GM19395 (cell line): ENCODE data around the gene PTOV1.
A peak's percentile ranks its signal among the peaks of the same experiment; 100 is the strongest.

Experiments
- ATAC-seq: cut with Tn5 transposase; IDR thresholded peaks from one replicate; pipeline ENCODE4 v1.9.1; 2021; ENCODE audit warnings: mild to moderate bottlenecking, moderate library complexity; ENCODE audit not compliant: unreplicated experiment

The PTOV1 gene

DNA sequence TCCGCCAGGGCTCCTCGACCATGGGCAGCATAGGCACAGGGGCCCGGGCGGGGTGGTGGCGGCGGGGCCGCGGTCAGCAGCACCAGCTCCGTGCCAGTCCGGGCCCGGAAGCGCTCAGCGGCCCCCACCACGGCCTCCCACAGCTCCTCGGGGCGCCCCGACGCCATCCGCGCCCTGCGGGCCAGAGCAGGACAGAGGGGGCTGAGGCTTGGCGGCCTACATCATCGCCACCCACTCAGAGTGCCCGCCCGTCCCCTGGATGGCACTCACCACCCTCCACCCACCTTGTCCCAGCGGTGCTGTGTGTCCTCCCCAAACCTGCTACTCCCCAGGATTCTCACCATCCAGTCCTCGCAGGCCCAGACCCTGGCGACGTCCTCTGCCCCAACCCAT, 22.2 kb downstream of the PTOV1 start:
- no peak for ATAC-seq

DNA sequence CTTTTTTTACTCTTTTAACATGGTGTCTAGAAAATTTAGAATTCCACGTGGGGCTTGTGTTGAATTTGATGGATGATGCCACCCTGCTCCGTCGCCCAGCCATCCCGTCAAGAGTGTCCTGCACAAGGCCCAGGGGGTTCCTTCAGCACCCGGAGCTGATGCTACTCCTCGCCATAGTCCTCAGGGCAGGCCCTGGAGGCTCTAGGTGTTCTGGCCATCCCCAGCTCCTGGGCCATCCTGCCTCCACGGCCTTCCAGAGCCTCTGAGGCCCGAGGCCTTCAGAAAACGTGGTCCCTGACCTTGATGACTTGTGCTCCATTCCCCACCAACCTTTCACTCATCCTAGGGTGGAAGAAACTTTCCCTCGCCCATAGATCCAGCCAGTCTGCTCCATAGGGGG, 22.9 kb downstream of the PTOV1 start:
- no peak for ATAC-seq

DNA sequence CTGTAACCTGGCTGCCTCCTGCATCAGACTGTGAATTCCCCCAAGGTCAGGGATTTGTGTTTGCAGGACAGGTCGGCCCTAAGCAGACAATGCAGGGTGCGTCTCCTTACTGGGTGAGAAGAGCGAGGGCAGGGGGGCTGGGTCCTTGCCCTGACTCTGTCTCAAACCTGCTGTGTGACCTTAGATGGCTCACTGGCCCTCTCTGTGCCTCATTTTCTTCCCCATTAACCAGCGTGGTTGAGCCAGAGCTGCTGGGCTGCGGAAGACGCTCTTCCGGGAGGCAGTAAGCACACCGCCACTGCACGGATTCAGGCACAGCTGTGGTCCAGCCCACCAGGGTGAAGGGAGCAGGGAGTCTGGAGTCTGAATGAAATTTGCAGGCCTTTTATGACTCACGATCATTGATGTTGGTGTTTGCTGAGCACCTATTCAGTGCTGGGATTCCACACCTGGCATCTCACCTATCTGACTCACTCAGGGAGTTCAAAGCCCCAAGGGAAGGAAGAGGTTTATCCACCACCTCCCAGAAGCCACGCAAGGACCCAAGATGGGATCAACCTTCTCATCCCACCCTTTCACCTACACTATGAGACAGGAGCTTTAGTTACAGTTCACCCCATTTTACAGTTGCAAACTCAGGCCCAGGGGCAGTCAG, 23.7 kb downstream of the PTOV1 start:
- ATAC-seq, result no peak

DNA sequence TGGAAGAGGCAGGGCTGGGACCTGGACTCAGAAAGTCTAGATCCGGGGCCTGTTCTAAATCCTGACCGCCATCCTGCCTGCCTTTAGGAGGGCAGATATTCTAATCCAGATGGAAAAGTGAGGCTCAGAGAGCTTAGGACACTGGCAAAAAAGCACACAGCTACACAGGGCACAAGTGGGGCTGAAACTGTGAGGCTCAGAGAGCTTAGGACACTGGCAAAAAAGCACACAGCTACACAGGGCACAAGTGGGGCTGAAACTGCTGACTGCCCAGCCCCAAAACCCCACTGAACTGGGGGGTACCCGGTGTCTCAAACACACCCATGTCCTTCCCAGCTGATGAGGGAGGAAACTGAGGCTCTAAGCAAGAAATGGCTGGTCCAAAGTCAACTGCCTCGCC, 24.2 kb downstream of the PTOV1 start:
- no peak for ATAC-seq

DNA sequence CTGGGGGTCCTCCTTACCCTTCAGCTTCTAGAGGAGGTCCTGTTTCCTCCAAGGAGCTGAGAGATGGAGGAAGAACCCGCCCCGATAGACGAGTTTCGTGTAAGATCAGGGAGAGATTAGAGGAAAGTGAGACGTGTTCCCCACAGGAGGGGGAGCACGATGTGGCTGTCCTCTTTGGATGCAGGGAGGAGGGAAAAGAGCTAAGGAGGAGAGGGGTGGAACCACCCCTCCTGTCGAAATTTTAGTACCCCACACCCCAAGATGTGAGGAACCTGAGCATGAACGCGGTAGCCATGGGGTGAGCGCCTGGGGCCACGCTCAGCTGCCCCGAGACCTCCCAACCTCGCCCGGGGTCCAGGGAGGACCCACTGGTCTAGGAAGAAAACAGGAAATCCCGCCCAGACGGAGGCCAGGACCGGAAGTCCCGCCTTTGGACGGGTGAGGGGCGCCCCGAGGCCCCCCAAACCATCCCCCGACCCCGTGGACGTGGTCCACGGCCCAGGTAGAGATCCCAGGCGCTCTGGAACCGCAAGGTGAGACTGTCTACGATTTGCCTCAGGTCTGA, 25.0 kb downstream of the PTOV1 start:
- no peak for ATAC-seq

DNA sequence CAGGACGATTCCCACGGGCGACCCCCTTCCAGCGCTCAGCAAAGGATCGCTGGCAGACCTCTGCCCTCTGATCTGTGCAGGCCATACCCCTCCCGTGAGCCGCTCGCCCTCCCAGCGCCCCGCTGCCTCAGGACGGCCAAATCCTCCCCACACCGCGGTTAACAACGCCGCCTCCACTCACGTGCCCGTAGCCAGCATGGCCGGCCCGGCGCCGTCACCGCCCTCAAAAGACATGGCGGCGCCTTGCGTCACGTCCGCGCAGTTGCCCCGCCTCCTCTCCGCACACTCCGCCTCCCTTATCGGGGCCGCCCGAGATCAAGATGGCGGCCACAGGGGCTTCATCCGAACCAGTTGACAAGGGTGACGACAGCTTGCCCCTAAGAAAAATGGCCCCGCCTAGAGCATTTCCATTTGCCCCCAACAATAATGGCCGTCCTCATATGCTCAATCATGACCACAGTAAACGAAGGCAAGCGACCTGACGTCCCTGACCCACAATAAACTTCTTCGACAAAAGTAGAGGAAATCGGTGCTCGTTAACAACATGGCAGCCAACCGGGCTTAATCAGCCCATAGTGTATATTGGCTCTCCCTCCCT, 25.6 kb downstream of the PTOV1 start:
- ATAC-seq, result peak; percentile 48

DNA sequence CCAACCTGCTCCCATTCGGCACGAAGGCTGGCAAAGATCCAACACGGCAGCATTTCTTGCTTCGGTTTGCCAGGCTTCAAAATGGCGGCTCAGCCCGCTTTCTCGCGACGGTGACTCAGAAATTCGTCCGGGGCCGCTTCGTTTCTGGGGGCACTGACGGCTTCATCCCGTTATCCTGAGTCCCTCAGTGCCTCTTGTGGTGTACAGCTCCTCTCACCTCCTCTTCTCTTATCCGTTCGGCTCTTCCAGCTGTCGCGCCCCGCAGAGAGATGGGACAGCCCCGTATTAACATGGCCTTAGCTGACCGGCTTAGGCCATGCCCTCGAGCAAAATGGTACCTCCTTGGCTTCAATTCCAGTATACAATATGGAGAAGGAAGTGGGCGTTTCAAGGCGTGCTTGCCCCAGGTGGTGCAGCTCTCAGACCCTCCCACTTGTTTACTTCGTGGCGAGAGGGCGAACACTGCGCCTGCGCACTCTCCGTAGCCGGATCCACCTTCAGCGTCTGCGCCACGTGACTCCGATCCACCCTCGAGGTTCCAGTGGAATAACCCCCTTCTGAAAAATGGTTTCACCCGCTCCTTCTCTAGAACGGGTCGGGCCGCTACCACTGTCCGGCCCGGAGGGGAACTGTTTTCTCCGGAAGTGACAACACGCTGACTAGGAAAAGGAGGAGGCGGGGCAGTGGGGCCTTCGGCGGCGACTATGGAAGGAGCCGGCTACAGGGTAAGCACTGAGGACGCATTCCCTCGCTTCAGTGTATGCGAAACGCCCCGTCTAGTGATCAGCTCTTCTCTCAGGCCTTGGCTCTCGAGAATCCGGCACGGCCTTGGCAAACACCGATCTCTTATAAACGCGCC, 26.3 kb downstream of the PTOV1 start, which contains the start of the genes AKT1S1 and TBC1D17:
TSS of gene AKT1S1 (minus strand) at position 336 of the 859 bp plus-strand sequence. CDS start 4,060 bp downstream, outside the sequence.
TSS of gene TBC1D17 (plus strand) at position 683 of the 859 bp plus-strand sequence. CDS start at position 705, 22 bp downstream.
- peak; percentile 67 for ATAC-seq

DNA sequence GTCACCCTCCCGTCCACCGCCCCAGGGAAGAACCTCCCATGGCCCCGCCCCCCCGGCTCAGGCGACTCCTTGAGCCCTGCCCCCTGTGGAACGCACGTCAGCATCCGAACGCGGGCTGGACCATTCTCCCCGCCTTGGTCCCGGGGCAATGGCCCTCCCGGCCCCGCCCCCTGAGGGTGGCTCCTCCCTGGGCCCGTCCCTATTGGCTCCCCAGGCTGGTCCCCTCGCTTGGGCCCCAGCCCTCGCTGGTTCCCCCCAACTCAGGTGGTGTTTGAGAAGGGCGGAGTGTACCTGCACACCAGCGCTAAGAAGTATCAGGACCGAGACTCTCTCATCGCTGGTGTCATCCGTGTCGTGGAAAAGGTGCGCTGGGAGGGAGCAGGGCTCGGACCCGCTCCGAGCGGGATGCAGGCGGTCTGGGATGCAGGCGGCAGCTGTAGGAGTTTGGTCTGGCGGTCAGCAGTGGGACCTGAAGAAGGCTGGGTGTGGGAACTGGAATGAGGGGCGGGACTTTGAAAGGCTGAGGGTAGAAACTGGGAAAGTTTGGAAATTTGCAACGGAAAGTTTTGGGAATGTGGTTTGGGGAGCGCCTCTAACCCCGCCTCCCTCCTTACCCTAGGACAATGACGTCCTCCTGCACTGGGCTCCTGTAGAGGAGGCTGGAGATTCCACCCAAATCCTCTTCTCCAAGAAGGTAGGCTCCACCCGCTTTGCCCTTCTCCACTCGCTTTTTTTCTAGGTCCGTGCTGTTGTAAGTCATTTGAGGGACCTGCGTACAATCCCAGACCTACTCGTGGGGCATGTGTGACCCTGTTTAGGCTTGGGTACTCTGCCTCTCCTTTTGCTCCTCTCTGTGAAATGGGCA, 27.2 kb downstream of the PTOV1 start:
- ATAC-seq, result peak; percentile 37

DNA sequence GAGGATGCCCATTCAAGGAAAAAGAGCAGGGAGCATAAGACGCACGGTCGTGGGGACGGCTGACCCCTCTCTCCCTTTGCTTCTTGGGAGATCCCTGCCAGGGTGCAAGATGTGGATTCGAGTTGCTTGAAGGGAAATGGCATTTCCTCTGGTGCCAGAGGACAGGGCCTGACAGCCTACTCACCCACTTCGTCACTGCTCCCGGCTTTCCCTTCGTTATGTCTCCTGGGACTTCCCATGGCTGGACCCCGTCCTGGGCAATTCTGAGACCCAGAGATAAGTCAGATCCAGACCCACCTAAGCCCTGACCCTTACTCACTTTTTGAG, 27.7 kb downstream of the PTOV1 start:
- no peak for ATAC-seq

DNA sequence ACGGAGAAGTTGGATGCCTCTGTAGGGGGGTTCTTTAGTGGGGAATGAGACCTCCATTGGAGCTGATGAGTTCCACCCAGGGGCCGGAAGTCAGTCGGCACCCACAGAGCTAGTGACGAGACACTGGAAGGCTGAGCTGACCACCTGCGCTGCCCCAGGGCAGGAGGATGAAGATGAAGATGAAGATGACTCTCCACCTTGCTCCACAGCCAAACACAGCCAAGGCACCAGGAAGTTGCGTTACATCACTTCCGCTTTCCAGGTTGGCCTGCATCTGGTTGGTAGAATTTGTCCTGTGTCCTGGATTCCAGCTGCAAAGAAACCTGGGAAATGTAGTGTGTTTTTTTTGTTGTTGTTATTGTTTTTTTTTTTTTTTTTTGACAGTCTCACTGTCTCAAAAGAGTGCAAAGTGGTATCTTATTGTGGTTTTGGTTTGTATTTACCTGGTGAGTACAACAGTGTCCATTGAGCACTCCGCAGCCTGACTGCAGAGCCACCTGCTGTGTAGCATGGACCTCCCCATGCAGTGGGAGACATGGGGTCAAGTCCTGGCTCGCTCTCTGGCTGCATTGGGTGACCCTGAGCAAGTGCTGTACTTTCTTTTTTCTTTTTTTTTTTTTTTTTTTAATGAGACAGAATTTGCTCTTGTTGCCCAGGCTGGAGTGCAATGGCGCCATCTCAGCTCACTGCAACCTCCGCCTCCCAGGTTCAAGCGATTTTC, 28.4 kb downstream of the PTOV1 start:
- ATAC-seq, result no peak

DNA sequence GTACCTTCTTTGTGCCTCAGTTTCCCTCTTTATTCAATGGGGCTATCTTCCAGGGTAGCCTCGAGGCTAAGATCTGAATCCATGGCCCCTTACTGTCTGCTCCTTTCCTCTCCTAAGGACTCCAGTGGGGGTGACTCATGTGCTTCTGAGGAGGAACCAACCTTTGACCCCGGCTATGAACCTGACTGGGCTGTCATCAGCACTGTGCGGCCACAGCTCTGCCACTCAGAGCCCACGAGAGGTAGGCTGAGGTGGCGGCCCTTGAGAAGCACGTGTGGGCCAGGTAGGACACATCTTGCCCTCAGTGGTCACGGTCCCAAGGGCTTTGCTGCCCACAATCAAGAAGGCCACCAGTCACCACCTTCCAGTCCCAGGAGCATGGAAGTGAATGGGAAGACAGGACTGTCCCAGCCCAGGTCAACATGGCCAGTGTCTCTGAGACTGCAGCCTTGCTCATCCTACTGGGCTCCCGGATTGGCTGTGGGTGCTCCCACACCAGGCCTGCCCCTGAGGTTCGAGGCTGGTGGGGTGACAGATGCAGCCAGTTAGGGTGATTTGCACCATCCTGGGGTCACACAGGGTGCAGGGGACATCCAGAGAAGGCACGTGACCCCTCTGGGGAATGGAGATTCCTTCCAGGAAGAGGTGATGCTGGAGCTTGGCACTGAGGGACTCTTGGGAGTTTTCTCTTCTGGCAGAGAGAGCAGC, 29.4 kb downstream of the PTOV1 start:
- no peak for ATAC-seq

DNA sequence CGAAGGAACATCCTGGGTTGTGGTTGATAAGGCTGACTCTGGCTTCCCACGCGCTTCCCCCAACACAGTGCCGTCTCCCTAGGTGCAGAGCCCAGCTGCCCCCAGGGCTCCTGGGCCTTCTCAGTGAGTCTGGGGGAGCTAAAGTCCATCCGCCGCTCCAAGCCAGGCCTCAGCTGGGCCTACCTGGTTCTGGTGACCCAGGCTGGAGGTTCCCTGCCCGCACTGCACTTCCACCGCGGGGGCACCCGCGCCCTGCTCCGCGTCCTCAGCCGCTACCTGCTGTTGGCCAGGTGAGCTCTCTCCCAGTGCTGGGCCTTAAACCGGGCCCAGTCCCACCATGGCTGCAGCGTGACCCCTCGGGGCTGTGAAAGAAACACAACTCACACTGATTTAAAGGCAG, 30.2 kb downstream of the PTOV1 start:
- ATAC-seq, result no peak

DNA sequence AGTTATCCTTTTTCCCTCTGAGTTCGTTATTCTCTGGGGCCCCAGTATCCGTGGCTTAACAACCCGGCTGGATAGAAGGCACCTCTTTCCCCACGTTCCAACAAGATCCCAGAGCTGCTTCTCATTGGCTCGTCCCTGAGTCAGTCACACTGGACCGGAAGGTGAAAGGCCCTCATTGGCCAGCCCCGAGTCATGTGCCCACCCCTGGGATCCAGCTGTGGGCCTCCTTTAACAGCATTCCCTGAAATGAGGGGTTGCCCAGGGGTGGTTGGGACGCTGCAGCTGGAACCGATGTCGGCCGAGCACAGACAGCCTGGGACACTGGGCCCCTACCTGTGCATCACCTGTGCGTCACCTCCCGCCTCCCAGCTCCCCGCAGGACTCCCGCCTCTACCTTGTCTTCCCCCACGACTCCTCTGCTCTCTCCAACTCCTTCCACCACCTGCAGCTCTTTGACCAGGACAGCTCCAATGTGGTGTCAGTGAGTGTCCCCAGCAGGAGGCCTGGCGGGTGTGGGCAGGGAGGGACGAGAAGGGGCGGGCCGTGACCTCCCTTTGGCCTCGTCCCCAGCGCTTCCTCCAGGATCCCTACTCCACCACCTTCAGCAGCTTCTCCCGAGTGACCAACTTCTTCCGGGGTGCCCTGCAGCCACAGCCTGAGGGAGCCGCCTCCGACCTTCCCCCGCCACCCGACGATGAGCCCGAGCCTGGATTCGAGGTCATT, 30.9 kb downstream of the PTOV1 start:
- no peak for ATAC-seq

DNA sequence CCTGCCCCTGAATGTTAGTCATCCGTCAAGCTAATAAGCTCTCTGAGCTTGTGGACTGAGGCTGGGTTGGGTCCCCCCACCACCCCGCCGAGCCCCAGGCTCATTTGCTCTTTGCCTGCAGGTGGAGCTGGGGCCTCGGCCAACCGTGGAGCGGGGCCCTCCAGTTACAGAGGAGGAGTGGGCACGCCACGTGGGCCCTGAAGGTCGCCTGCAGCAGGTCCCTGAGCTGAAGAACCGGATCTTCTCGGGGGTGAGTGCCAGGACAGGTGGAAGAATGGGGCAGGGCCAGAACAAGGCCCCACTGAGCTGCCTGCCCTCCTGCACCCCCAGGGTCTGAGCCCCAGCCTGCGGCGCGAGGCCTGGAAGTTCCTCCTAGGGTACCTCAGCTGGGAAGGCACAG, 31.7 kb downstream of the PTOV1 start:
- no peak for ATAC-seq

DNA sequence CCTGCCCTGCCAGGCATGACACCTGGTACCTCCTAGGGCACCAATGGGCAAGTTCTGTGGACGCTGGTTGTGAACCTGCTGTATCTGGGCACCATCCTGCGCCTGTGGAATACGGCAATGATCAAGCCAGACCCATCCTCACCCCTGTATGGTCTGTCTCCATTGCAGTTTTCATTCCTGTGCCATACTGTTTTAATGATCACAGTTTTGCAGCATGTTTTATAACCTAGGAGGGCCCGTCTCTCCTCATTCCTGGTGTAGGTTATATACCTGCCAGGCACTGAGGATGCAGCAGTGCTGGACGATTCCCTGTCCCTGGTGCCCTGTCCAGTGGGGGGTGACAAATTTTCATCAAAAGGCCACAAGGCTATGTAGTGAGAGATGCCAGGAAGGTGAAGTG, 32.1 kb downstream of the PTOV1 start:
- no peak for ATAC-seq

DNA sequence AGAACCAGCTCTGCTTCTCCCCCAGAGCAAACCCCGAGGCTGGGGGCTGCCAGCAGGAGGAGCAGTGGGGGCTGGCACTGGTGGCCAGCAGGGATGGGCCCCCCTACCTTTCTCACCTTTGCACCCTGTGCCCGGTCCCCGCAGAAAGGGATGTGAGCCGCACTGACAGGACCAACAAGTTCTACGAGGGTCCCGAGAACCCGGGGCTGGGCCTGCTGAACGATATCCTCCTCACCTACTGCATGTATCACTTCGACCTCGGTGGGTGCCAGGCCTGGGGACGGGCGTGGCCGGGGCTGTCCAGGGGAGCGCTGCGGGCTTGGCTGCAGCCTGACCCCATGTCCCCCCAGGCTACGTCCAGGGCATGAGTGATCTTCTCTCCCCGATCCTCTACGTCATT, 33.1 kb downstream of the PTOV1 start:
- no peak for ATAC-seq

DNA sequence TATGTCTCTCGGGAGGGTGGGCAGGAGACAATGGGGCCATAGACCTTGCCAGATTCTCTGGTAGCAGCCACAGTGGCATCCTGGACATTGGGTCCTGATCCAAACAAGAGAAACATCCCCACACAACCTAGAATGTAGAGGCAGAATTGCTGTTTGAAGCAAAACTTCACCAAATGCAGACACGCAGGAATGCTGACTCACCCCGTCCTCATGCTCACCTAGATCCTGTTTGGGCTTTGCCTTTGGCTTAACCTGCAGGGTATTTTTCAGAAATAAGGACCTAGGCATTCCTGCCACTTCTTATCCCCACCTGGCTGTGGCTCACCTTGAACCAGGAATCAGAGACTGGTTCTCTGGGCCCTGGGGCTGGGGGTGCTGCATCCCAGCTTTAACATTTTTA, 33.8 kb downstream of the PTOV1 start:
- ATAC-seq, result no peak

DNA sequence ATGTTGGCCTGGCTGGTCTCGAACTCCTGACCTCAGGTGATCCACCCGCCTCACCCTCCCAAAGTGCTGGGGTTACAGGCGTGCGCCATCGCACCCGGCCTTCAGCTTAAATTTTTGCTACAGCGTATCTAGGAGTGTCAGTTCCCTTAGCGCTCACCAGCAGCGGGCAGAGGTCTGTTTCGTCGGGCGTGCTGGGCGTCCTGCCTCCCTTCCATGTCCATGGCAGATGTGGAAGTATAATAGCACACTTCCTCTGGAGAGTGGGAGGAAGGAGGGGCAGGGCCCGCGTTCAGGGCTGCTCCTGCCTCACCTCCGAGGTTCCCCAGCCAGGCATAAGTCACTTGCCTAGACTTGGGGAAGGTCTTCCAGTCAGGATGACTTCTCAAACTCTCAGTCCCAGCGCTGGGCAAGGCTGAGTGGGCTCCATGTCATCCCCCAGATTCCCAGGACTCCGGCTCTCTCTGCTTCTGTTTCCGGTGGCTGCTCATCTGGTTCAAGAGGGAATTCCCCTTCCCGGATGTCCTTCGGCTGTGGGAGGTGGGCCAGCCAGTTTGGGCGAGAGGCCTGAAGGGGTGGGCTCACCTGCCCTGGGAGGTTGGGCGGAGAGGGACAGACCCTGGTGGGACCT, 36.2 kb downstream of the PTOV1 start:
- ATAC-seq, result no peak
